ENCODE data around the gene ZNF778.

ZNF778 gene

DNA sequence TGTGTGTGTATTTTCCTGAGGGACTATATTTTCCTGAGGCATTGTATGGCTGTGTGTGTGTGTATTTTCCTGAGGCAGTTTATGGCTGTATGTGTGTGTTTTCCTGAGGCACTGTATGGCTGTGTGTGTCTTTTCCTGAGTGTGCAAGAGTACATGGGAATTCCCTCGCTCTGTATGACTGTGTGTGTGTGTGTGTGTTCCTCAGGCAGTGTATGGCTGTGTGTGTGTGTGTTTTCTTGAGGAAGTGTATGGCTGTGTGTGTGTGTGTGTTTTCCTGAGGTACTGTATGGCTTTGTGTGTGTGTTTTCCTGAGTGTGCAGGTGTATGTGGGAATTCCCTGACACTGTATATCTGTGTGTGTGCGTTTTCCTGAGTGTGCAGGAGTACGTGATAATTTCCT lies 4.1 kb downstream of the ZNF778 start:
- H3K9me3 ChIP-seq (ENCODE audit: insufficient read depth, low read length, severe bottlenecking): no peaks in the 10 kb centered on the region
- no peaks in the 10 kb centered on the region for H4K20me1 ChIP-seq (ENCODE audit: insufficient read depth, low read length)
- no peak overlapping the region for H3K9ac ChIP-seq (ENCODE audit: low read depth, low read length)
- ATAC-seq (ENCODE audit: insufficient read depth, low read depth): no peak
- no peak overlapping the region for H2AFZ ChIP-seq (ENCODE audit: low read depth, low read length)
- H3K27me3 ChIP-seq (ENCODE audit: insufficient read depth, low read length, poor library complexity): no peaks in the 10 kb centered on the region
- peaks cover 43% of the 10 kb centered on the region for H3K36me3 ChIP-seq (ENCODE audit: insufficient read depth, low read length)
- no peak overlapping the region for H3K4me3 ChIP-seq (ENCODE audit: low read depth in 1 of 2, low read length in 2 of 2)
- peaks cover 19% of the 10 kb centered on the region for H3K4me1 ChIP-seq (ENCODE audit: insufficient read depth, low read length)
- TF ChIP-seq CTCF (IDR thresholded peaks at IDR 0.05; ENCODE audit: borderline replicate concordance, extremely low read depth, low read length, poor library complexity, severe bottlenecking): no peak
- no peak for TF ChIP-seq EZH2 (IDR thresholded peaks at IDR 0.05; ENCODE audit: borderline replicate concordance, low read depth, low read length, severe bottlenecking)
- no peak for DNase-seq
- H3K27ac ChIP-seq (ENCODE audit: low read length): no peak overlapping the region
- peaks cover 22% of the 10 kb centered on the region for H3K79me2 ChIP-seq (ENCODE audit: insufficient read depth, low read length)
- H3K4me2 ChIP-seq (ENCODE audit: insufficient read depth, low read length): no peak overlapping the region

DNA sequence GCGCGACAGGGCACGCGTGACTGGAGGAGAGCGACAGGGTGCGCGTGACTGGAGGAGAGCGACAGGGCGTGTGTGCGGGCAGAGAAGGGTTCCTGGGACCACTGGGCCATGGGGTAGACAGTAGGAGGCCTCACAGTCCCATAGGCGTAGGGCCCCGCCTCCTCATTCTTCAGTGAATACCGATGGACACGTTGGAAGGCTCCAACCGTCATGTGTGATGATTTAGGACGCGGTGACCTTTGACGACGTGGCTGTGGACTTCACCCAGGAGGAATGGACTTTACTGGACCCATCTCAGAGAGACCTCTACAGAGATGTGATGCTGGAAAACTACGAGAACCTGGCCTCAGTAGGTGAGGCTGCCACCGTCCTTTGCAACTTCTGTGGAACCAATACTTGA lies 5.4 kb downstream of the ZNF778 start:
- H3K9ac ChIP-seq (ENCODE audit: low read depth, low read length): no peak overlapping the region
- H3K79me2 ChIP-seq (ENCODE audit: insufficient read depth, low read length): peaks cover 12% of the 10 kb centered on the region
- H2AFZ ChIP-seq (ENCODE audit: low read depth, low read length): no peak overlapping the region
- DNase-seq: no peak
- TF ChIP-seq EZH2 (IDR thresholded peaks at IDR 0.05; ENCODE audit: borderline replicate concordance, low read depth, low read length, severe bottlenecking) (no peak), CTCF (IDR thresholded peaks at IDR 0.05; ENCODE audit: borderline replicate concordance, extremely low read depth, low read length, poor library complexity, severe bottlenecking) (no peak)
- no peak for ATAC-seq (ENCODE audit: insufficient read depth, low read depth)
- H3K27ac ChIP-seq (ENCODE audit: low read length): no peak overlapping the region
- H3K36me3 ChIP-seq (ENCODE audit: insufficient read depth, low read length): peaks cover 56% of the 10 kb centered on the region
- no peaks in the 10 kb centered on the region for H3K27me3 ChIP-seq (ENCODE audit: insufficient read depth, low read length, poor library complexity)
- no peak overlapping the region for H3K4me2 ChIP-seq (ENCODE audit: insufficient read depth, low read length)
- no peaks in the 10 kb centered on the region for H3K9me3 ChIP-seq (ENCODE audit: insufficient read depth, low read length, severe bottlenecking)
- no peak overlapping the region for H3K4me3 ChIP-seq (ENCODE audit: low read depth in 1 of 2, low read length in 2 of 2)
- no peaks in the 10 kb centered on the region for H4K20me1 ChIP-seq (ENCODE audit: insufficient read depth, low read length)
- H3K4me1 ChIP-seq (ENCODE audit: insufficient read depth, low read length): peaks cover 13% of the 10 kb centered on the region

- Histone ChIP-seq H2AFZ (ENCODE audit: low read depth, low read length) (no peak overlapping the region), H3K36me3 (ENCODE audit: insufficient read depth, low read length) (peaks cover 64% of the 10 kb centered on the region)
Observed at GRCh38 chr16:89224665-89225064, 7.2 kb downstream of the ZNF778 start.

More at GRCh38 chr16:89224665-89225064, 7.2 kb downstream of the ZNF778 start:
- H3K4me1 ChIP-seq (ENCODE audit: insufficient read depth, low read length): no peaks in the 10 kb centered on the region
- no peaks in the 10 kb centered on the region for H3K27me3 ChIP-seq (ENCODE audit: insufficient read depth, low read length, poor library complexity)
- TF ChIP-seq CTCF (IDR thresholded peaks at IDR 0.05; ENCODE audit: borderline replicate concordance, extremely low read depth, low read length, poor library complexity, severe bottlenecking) (no peak), EZH2 (IDR thresholded peaks at IDR 0.05; ENCODE audit: borderline replicate concordance, low read depth, low read length, severe bottlenecking) (no peak)
- H4K20me1 ChIP-seq (ENCODE audit: insufficient read depth, low read length): no peaks in the 10 kb centered on the region
- H3K4me2 ChIP-seq (ENCODE audit: insufficient read depth, low read length): no peak overlapping the region
- ATAC-seq (ENCODE audit: insufficient read depth, low read depth) (no peak), DNase-seq (no peak)
- no peaks in the 10 kb centered on the region for H3K9me3 ChIP-seq (ENCODE audit: insufficient read depth, low read length, severe bottlenecking)
- no peak overlapping the region for H3K4me3 ChIP-seq (ENCODE audit: low read depth in 1 of 2, low read length in 2 of 2)
- no peak overlapping the region for H3K9ac ChIP-seq (ENCODE audit: low read depth, low read length)
- H3K79me2 ChIP-seq (ENCODE audit: insufficient read depth, low read length): peaks cover 1% of the 10 kb centered on the region; the same call in 1 of the 2 replicates
- H3K27ac ChIP-seq (ENCODE audit: low read length): no peak overlapping the region
